ENCODE data around the gene CELF4.

Gene CELF4

GRCh38 chr18:37458697-37459096 is 106.9 kb downstream of the CELF4 start:
- no peak for DNase-seq

- no peak for DNase-seq
These were observed 107.8 kb downstream of the CELF4 start for GRCh38 chr18:37457753-37458152.

- no peak for DNase-seq
These were observed 108.3 kb downstream of the CELF4 start for GRCh38 chr18:37457341-37457740.

- no peak for DNase-seq
These were observed 108.7 kb downstream of the CELF4 start for GRCh38 chr18:37456873-37457272.

GRCh38 chr18:37456395-37456794 is 109.2 kb downstream of the CELF4 start:
- no peak for DNase-seq

- DNase-seq = no peak
These were observed 111.8 kb downstream of the CELF4 start for GRCh38 chr18:37453752-37454151.

GRCh38 chr18:37452682-37453385 is 112.8 kb downstream of the CELF4 start:
- DNase-seq = no peak

GRCh38 chr18:37452015-37452414 is 113.6 kb downstream of the CELF4 start:
- no peak for DNase-seq

GRCh38 chr18:37451239-37451825 is 114.3 kb downstream of the CELF4 start:
- DNase-seq = no peak

GRCh38 chr18:37450434-37451132 is 115.0 kb downstream of the CELF4 start:
- DNase-seq = no peak

- no peak for DNase-seq
These were observed 116.0 kb downstream of the CELF4 start for GRCh38 chr18:37449618-37450017.

- DNase-seq = no peak
These were observed 116.7 kb downstream of the CELF4 start for GRCh38 chr18:37448946-37449345.

- DNase-seq = no peak
These were observed 117.4 kb downstream of the CELF4 start for GRCh38 chr18:37447962-37448888.

- DNase-seq = no peak
These were observed 119.8 kb downstream of the CELF4 start for GRCh38 chr18:37445836-37446235.

- DNase-seq = no peak
These were observed 120.2 kb downstream of the CELF4 start for GRCh38 chr18:37445368-37445767.

GRCh38 chr18:37443325-37444055 is 122.1 kb downstream of the CELF4 start:
- DNase-seq = no peak

- DNase-seq = no peak
These were observed 123.1 kb downstream of the CELF4 start for GRCh38 chr18:37442477-37442876.

GRCh38 chr18:37441821-37442220 is 123.8 kb downstream of the CELF4 start:
- DNase-seq = no peak

GRCh38 chr18:37440206-37440605 is 125.4 kb downstream of the CELF4 start:
- DNase-seq = no peak

GRCh38 chr18:37438417-37439180 is 127.0 kb downstream of the CELF4 start:
- no peak for DNase-seq

GRCh38 chr18:37435996-37436395 is 129.6 kb downstream of the CELF4 start:
- DNase-seq = no peak

Data from cerebellar nuclear complex (tissue), 1 donor.